Common myeloid progenitor, CD34-positive (primary cell): Measurements from ENCODE around the gene ELL.

Source experiments
- CTCF ChIA-PET: fragments of 350-600 bp; sonication (Branson Sonifier 250); formaldehyde crosslinking; loops from one replicate; lab custom pipeline; 2021; ENCODE audit warnings: antibody characterized with exemption; lab: Charles Lee
- POLR2A ChIA-PET: fragments of 350-600 bp; sonication (Branson Sonifier 250); formaldehyde crosslinking; loops from one replicate; lab custom pipeline; 2021; ENCODE audit warnings: antibody characterized with exemption; lab: Charles Lee
- DNase-seq, 3 donors: peaks; one replicate each; pipeline versions ENCODE4 v3.0.0 to v3.0.0-alpha.2; 2013
- H3K27ac ChIP-seq, 2 experiments: 1 replicate in 1 of 2; 2 replicates in 1 of 2; pipeline ENCODE4 v1.7.0; 2013; ENCODE audit warnings: inconsistent platforms in 2 of 2, low read length in 2 of 2, mild to moderate bottlenecking in 2 of 2, low read depth in 1 of 2, moderate library complexity in 1 of 2; ENCODE audit not compliant: severe bottlenecking in 2 of 2, insufficient read depth in 1 of 2, poor library complexity in 1 of 2
- H3K27me3 ChIP-seq, 5 experiments: replicated peaks in 2 of 5; 1 replicate in 3 of 5; 2 replicates in 2 of 5; pipeline versions ENCODE4 v1.6.1 to v1.7.0; 2013; ENCODE audit warnings: low read length in 4 of 5, mild to moderate bottlenecking in 2 of 5, moderate library complexity in 2 of 5, inconsistent platforms in 1 of 5; ENCODE audit not compliant: insufficient read depth in 5 of 5, control insufficient read depth in 4 of 5
- H3K36me3 ChIP-seq, 4 experiments: 1 replicate in 2 of 4; 2 replicates in 2 of 4; pipeline versions ENCODE4 v1.6.1 to v1.7.0; 2013; ENCODE audit warnings: low read length in 3 of 4, control low read depth in 1 of 4, mild to moderate bottlenecking in 1 of 4; ENCODE audit not compliant: control insufficient read depth in 4 of 4, insufficient read depth in 4 of 4
- H3K4me1 ChIP-seq, 4 experiments: 1 replicate in 3 of 4; 2 replicates in 1 of 4; pipeline versions ENCODE4 v1.6.1 to v1.7.1; 2013; ENCODE audit warnings: low read length in 3 of 4, mild to moderate bottlenecking in 3 of 4, control low read depth in 1 of 4, inconsistent platforms in 1 of 4, moderate library complexity in 1 of 4; ENCODE audit not compliant: control insufficient read depth in 4 of 4, insufficient read depth in 4 of 4; ENCODE audit errors: control extremely low read depth in 1 of 4
- H3K4me3 ChIP-seq, 7 experiments: 1 replicate in 4 of 7; 2 replicates in 3 of 7; pipeline versions ENCODE4 v1.5.1 to v1.7.0; 2013; ENCODE audit warnings: mild to moderate bottlenecking in 7 of 7, low read length in 6 of 7, moderate library complexity in 6 of 7, inconsistent platforms in 2 of 7, low read depth in 2 of 7, control low read depth in 1 of 7; ENCODE audit not compliant: insufficient read depth in 4 of 7, control insufficient read depth in 1 of 7; ENCODE audit errors: extremely low read depth in 1 of 7
- H3K9me3 ChIP-seq, 5 experiments: 1 replicate in 4 of 5; 2 replicates in 1 of 5; pipeline versions ENCODE4 v1.6.1 to v1.7.1; 2013; ENCODE audit warnings: low read length in 4 of 5, mild to moderate bottlenecking in 2 of 5, inconsistent platforms in 1 of 5, low read depth in 1 of 5, moderate library complexity in 1 of 5; ENCODE audit not compliant: control insufficient read depth in 4 of 5, insufficient read depth in 2 of 5; ENCODE audit errors: control extremely low read depth in 1 of 5
- WGBS: methylation state at CpG from one replicate; pipeline ENCODE4 v1.1.5; 2013; ENCODE audit not compliant: insufficient coverage; 5-methylcytosine and 5-hydroxymethylcytosine counted together

Gene ELL

GRCh38 chr19:18401580-18402112 is 120.2 kb downstream of the ELL start:
- Histone ChIP-seq H3K4me1 (peaks cover 5 to 54% (median 44%) of the 10 kb centered on the region in 4 experiments), H3K36me3 (no peaks in the 10 kb centered on the region), H3K9me3 (no peaks in the 10 kb centered on the region), H3K4me3 (peak overlapping the region in 1 of 7 experiments; percentile 19), H3K27me3 (no peaks in the 10 kb centered on the region), H3K27ac (peak overlapping the region in 1 of 2 experiments; percentile 79)
- 18% methylated on average over 7 of the region's 7 CpGs for WGBS
- DNase-seq: peak; percentile 93 to 95 (median 94)
- ChIA-PET CTCF (interaction anchor here (0.6 to 8.9 kb wide), 13 partner anchors 9 to 58 kb away, joined by 3 to 101 read pairs (median 3); partner anchors contain the start of gene GDF15), POLR2A (interaction anchor here (0.6 to 1.2 kb wide), 3 partner anchors 9 to 15 kb away, joined by 3 to 5 read pairs (median 4); no protein-coding TSS in a partner anchor)

- H3K36me3 ChIP-seq: no peaks in the 10 kb centered on the region
- H3K4me3 ChIP-seq: peak overlapping the region in 1 of 7 experiments; percentile 36
- H3K4me1 ChIP-seq: peaks cover 5 to 57% (median 46%) of the 10 kb centered on the region in 4 experiments
- CTCF ChIA-PET: interaction anchor here (0.7 to 8.9 kb wide), 6 partner anchors 8 to 50 kb away, joined by 3 to 101 read pairs (median 6); no protein-coding TSS in a partner anchor
- POLR2A ChIA-PET: interaction anchor here (0.6 to 1.3 kb wide), 2 partner anchors 117 to 200 kb away, joined by 4 read pairs; partner anchors contain the start of gene JUND
- DNase-seq: peak in 2 of 3 donors; percentile 47 to 52
- 55% methylated on average over 6 of the region's 6 CpGs for WGBS
- no peak overlapping the region for H3K27ac ChIP-seq
- H3K9me3 ChIP-seq: no peaks in the 10 kb centered on the region
- no peaks in the 10 kb centered on the region for H3K27me3 ChIP-seq
Observed at GRCh38 chr19:18399008-18399407, 122.9 kb downstream of the ELL start.

GRCh38 chr19:18397242-18398202 is 124.3 kb downstream of the ELL start, which contains the start of gene LRRC25:
TSS of gene LRRC25 (minus strand) at chr19:18397622. CDS start at chr19:18396963, 659 bp downstream.
- Histone ChIP-seq H3K4me3 (peak within 1 kb of the TSS in 6 of 7 experiments; percentile 32 to 74 (median 54)), H3K27ac (no peak within 1 kb of the TSS), H3K36me3 (no peaks in the 10 kb centered on the region), H3K9me3 (no peaks in the 10 kb centered on the region), H3K4me1 (peaks cover 4 to 62% (median 52%) of the 10 kb centered on the region in 4 experiments), H3K27me3 (no peaks in the 10 kb centered on the region)
- DNase-seq: peak; percentile 75 to 91 (median 90)
- CTCF ChIA-PET: interaction anchor here (0.8 to 2.3 kb wide), 7 partner anchors 9 to 47 kb away, joined by 3 to 16 read pairs (median 4); no protein-coding TSS in a partner anchor
- POLR2A ChIA-PET: interaction anchor here (1.3 kb wide), 1 partner anchor 116 kb away, joined by 4 read pairs; the partner anchor contains the start of gene JUND
- WGBS: 6% methylated on average over 27 of the region's 33 CpGs

GRCh38 chr19:18396471-18397241 is 125.2 kb downstream of the ELL start:
- H3K36me3 ChIP-seq: no peaks in the 10 kb centered on the region
- ChIA-PET POLR2A (interaction anchor here (0.6 to 1.2 kb wide), 2 partner anchors 39 to 115 kb away, joined by 3 read pairs; partner anchors contain the start of gene JUND), CTCF (interaction anchor here (0.9 to 2.3 kb wide), 6 partner anchors 8 to 22 kb away, joined by 3 to 16 read pairs (median 4); partner anchors contain the start of gene SSBP4)
- DNase-seq: peak in 1 of 3 donors; percentile 38
- no peaks in the 10 kb centered on the region for H3K27me3 ChIP-seq
- peak overlapping the region in 5 of 7 experiments; percentile 32 to 74 (median 57) for H3K4me3 ChIP-seq
- H3K9me3 ChIP-seq: no peaks in the 10 kb centered on the region
- 93% methylated on average over 34 of the region's 37 CpGs for WGBS
- no peak overlapping the region for H3K27ac ChIP-seq
- H3K4me1 ChIP-seq: peaks cover 0 to 59% (median 47%) of the 10 kb centered on the region in 4 experiments

DNA sequence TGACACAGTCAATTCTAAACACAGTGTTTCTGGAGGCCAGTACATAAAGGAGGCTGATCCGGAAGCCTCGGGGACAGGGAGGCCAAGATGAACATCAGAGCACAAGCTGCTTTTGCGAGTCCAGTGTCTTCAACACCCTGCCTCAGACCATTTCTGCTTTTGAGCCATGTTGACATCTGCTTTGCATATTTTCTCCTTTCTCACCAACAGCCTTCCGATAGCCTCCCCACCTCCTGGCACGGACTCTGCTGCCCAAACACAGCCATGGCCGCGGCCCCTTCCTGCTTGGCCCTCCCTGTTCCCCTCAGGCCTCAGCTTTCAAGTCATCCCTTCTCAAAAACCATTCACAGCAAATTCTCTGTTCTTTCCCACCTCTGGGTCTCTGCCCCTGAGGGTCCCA is 128.0 kb downstream of the ELL start:
- H3K27ac ChIP-seq: no peak overlapping the region
- peaks cover 0 to 5% (median 0%) of the 10 kb centered on the region in 4 experiments for H3K36me3 ChIP-seq
- peak in 1 of 3 donors; percentile 23 for DNase-seq
- H3K4me3 ChIP-seq: peak overlapping the region in 2 of 7 experiments; percentile 8 to 27
- POLR2A ChIA-PET: no interaction called here
- CTCF ChIA-PET: interaction anchor here (2.0 to 9.9 kb wide), 4 partner anchors 10 to 51 kb away, joined by 4 to 133 read pairs (median 54); no protein-coding TSS in a partner anchor
- H3K9me3 ChIP-seq: no peaks in the 10 kb centered on the region
- WGBS: 37% methylated on average over 7 of the region's 7 CpGs
- H3K27me3 ChIP-seq: peaks cover 0 to 2% (median 0%) of the 10 kb centered on the region in 5 experiments
- peaks cover 0 to 47% (median 38%) of the 10 kb centered on the region in 4 experiments for H3K4me1 ChIP-seq

- ChIA-PET POLR2A (no interaction called here), CTCF (interaction anchor here (0.7 to 9.9 kb wide), 10 partner anchors 10 to 281 kb away, joined by 3 to 133 read pairs (median 4); no protein-coding TSS in a partner anchor)
- Histone ChIP-seq H3K4me3 (peak overlapping the region in 4 of 7 experiments; percentile 11 to 39 (median 26)), H3K27ac (no peak overlapping the region), H3K36me3 (peaks cover 0 to 5% (median 0%) of the 10 kb centered on the region in 4 experiments), H3K27me3 (peaks cover 0 to 2% (median 0%) of the 10 kb centered on the region in 5 experiments), H3K4me1 (peaks cover 0 to 47% (median 39%) of the 10 kb centered on the region in 4 experiments), H3K9me3 (no peaks in the 10 kb centered on the region)
- no peak for DNase-seq
- 0% methylated on average over 3 of the region's 5 CpGs for WGBS
Observed at GRCh38 chr19:18392926-18393325, 128.9 kb downstream of the ELL start.
